OCI-LY1 (cell line): ENCODE measurements around the gene CRYBG2.

Source experiments
- H2AFZ ChIP-seq: fragments of 200-600 bp; sonication (generic), shearing (Covaris generic); 2 replicates; pipeline ENCODE4 v1.6.0; 2014; ENCODE audit warnings: antibody characterized with exemption, mild to moderate bottlenecking, low read length
- H3F3A ChIP-seq: fragments of 200-600 bp; sonication (generic), shearing (Covaris generic); 2 replicates; pipeline ENCODE4 v1.6.0; 2014; ENCODE audit warnings: mild to moderate bottlenecking, antibody characterized with exemption, low read length, moderate library complexity; ENCODE audit not compliant: insufficient read depth
- H3K27ac ChIP-seq: fragments of 200-600 bp; sonication (generic); 2 replicates; pipeline ENCODE4 v1.5.1; 2014; ENCODE audit warnings: low read length, mixed run types, mild to moderate bottlenecking, low read depth; ENCODE audit not compliant: poor library complexity, severe bottlenecking
- H3K27me3 ChIP-seq: fragments of 200-600 bp; sonication (generic); 2 replicates; pipeline ENCODE4 v1.6.0; 2014; ENCODE audit warnings: antibody characterized with exemption, mild to moderate bottlenecking, low read length, moderate library complexity; ENCODE audit not compliant: insufficient read depth
- H3K36me3 ChIP-seq: fragments of 200-600 bp; sonication (generic); 2 replicates; pipeline ENCODE4 v1.6.1; 2014; ENCODE audit warnings: mild to moderate bottlenecking, antibody characterized with exemption, low read length, moderate library complexity, mixed read lengths; ENCODE audit not compliant: insufficient read depth
- H3K4me1 ChIP-seq: fragments of 200-600 bp; sonication (generic); 2 replicates; pipeline ENCODE4 v1.5.1; 2014; ENCODE audit warnings: mild to moderate bottlenecking, low read length, moderate library complexity; ENCODE audit not compliant: insufficient read depth, severe bottlenecking
- H3K4me2 ChIP-seq: fragments of 200-600 bp; sonication (generic), shearing (Covaris generic); 2 replicates; pipeline ENCODE4 v1.6.1; 2014; ENCODE audit warnings: low read length
- H3K4me3 ChIP-seq: fragments of 200-600 bp; sonication (generic); 2 replicates; pipeline ENCODE4 v1.5.1; 2014; ENCODE audit warnings: low read length, low read depth, mild to moderate bottlenecking, mixed read lengths; ENCODE audit not compliant: poor library complexity, severe bottlenecking
- H3K79me2 ChIP-seq: fragments of 200-600 bp; shearing (Covaris generic); 2 replicates; pipeline ENCODE4 v1.6.1; 2016; ENCODE audit warnings: mixed run types, low read length, mixed read lengths; ENCODE audit not compliant: insufficient read depth
- H3K9ac ChIP-seq: fragments of 200-600 bp; sonication (generic), shearing (Covaris generic); 2 replicates; pipeline ENCODE4 v1.6.1; 2014; ENCODE audit warnings: mild to moderate bottlenecking, low read length, mixed read lengths
- H3K9me2 ChIP-seq: fragments of 200-600 bp; sonication (generic), shearing (Covaris generic); 2 replicates; pipeline ENCODE4 v1.6.1; 2014; ENCODE audit warnings: low read depth, mild to moderate bottlenecking, low read length, mixed read lengths
- H3K9me3 ChIP-seq: fragments of 200-600 bp; shearing (Covaris generic); 2 replicates; pipeline ENCODE4 v1.6.1; 2014; ENCODE audit warnings: low read length, mixed read lengths
- H4K20me1 ChIP-seq: fragments of 200-600 bp; sonication (generic), shearing (Covaris generic); 2 replicates; pipeline ENCODE4 v1.6.0; 2016; ENCODE audit warnings: mild to moderate bottlenecking, low read length; ENCODE audit not compliant: insufficient read depth
- EZH2 ChIP-seq: fragments of 200-600 bp; sonication (generic), shearing (Covaris generic); IDR thresholded peaks from 2 replicates; pipeline ENCODE4 v1.8.0; 2017; ENCODE audit warnings: borderline replicate concordance, mixed run types, mild to moderate bottlenecking, antibody characterized with exemption, low read length, moderate library complexity, mixed read lengths
- TF ChIP-seq, protein P1 (sequence below): fragments of 200-600 bp; sonication (generic), shearing (Covaris generic); IDR thresholded peaks from 2 replicates; pipeline ENCODE4 v1.5.1; 2017; ENCODE audit warnings: mild to moderate bottlenecking, antibody characterized with exemption, low read length, moderate library complexity, mixed read lengths

Gene CRYBG2

DNA sequence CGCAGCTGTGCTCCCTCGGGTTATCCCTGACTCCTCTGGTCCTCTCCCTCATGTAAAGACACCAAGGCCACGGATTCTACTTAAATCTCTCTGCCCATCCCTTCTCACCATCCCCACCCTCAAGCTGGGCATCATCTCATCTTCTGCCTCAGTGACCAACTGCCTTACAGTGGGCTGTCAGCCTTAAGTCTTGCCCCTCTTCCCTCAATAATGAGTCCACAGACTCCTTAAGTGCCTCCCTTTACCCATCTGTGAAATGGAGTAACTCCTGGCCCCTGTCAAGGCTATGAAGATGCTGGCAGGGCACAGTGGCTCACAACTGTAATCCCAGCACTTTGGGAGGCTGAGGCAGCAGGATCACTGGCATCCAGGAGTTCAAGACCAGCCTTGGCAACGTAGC lies 62.0 kb downstream of the CRYBG2 start:
- Histone ChIP-seq H3K27me3 (no peaks in the 10 kb centered on the region), H2AFZ (no peak overlapping the region), H3F3A (peaks cover 20% of the 10 kb centered on the region; the same call in 1 of the 2 replicates), H4K20me1 (no peaks in the 10 kb centered on the region), H3K9ac (peak overlapping the region; percentile 77; the same call in 1 of the 2 replicates), H3K36me3 (peaks cover 22% of the 10 kb centered on the region; the same call in 1 of the 2 replicates), H3K27ac (peak overlapping the region; percentile 100), H3K79me2 (no peaks in the 10 kb centered on the region), H3K4me2 (peak overlapping the region; percentile 55; the same call in 1 of the 2 replicates), H3K9me2 (no peaks in the 10 kb centered on the region), H3K9me3 (no peaks in the 10 kb centered on the region), H3K4me3 (no peak overlapping the region), H3K4me1 (peaks cover 56% of the 10 kb centered on the region)
- TF ChIP-seq, protein P1, sequence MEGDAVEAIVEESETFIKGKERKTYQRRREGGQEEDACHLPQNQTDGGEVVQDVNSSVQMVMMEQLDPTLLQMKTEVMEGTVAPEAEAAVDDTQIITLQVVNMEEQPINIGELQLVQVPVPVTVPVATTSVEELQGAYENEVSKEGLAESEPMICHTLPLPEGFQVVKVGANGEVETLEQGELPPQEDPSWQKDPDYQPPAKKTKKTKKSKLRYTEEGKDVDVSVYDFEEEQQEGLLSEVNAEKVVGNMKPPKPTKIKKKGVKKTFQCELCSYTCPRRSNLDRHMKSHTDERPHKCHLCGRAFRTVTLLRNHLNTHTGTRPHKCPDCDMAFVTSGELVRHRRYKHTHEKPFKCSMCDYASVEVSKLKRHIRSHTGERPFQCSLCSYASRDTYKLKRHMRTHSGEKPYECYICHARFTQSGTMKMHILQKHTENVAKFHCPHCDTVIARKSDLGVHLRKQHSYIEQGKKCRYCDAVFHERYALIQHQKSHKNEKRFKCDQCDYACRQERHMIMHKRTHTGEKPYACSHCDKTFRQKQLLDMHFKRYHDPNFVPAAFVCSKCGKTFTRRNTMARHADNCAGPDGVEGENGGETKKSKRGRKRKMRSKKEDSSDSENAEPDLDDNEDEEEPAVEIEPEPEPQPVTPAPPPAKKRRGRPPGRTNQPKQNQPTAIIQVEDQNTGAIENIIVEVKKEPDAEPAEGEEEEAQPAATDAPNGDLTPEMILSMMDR = no peak
- TF ChIP-seq EZH2 = no peak

DNA sequence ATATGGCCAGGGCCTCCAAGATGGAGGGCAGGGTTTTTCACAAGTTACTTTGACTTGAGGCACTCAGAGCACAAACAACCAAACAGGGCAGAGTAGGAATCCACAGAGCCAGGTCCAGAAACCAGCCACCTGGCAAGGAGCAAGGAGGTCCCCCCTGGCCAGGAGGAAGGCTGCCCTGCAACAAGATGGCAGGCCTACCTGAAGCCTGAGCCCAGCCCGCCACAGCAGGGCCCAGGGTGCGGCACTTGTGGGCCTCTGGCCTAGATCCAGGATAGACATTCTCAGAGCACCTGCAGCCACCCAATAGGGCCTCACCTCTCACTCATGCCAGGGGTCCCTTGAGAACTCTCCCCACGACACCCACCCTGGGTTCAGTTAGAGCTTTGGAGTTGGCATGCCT lies 62.5 kb downstream of the CRYBG2 start:
- no peaks in the 10 kb centered on the region for H3K9me2 ChIP-seq
- H3K9ac ChIP-seq = peak overlapping the region; percentile 77
- H3K9me3 ChIP-seq = no peaks in the 10 kb centered on the region
- H3K27me3 ChIP-seq = no peaks in the 10 kb centered on the region
- no peaks in the 10 kb centered on the region for H4K20me1 ChIP-seq
- no peak for TF ChIP-seq EZH2
- H3F3A ChIP-seq = peaks cover 22% of the 10 kb centered on the region; the same call in 1 of the 2 replicates
- peak overlapping the region; percentile 55 for H3K4me2 ChIP-seq
- H3K79me2 ChIP-seq = no peaks in the 10 kb centered on the region
- H3K4me3 ChIP-seq = no peak overlapping the region
- H3K36me3 ChIP-seq = peaks cover 20% of the 10 kb centered on the region; the same call in 1 of the 2 replicates
- H3K4me1 ChIP-seq = peaks cover 61% of the 10 kb centered on the region
- no peak overlapping the region for H2AFZ ChIP-seq
- H3K27ac ChIP-seq = peak overlapping the region; percentile 100

DNA sequence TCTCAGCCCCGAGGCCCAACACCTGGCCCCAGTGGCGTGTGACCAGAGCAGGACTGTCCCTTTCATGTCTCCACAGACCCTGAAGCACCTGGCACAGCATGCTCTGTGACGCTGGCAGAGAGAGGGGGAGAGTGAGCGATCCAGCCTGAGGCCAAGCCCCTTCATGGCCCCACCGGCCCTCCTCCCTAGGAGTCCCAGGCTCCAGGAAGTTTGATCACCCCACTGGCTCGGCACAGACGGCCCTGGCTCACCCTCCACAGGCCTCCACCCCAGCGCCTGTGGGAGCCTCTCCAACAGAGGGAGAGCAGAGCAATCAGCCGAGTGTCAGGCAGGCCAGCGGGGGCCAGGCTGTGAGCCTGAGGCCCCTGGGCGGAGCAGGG lies 63.1 kb downstream of the CRYBG2 start:
- Histone ChIP-seq H3K4me2 (peak overlapping the region; percentile 55), H3K4me1 (peaks cover 66% of the 10 kb centered on the region)
- TF ChIP-seq EZH2 = no peak
- TF ChIP-seq, protein P1 = no peak

More for the DNA sequence above, 63.1 kb downstream of the CRYBG2 start:
- no peaks in the 10 kb centered on the region for H3K9me2 ChIP-seq
- peaks cover 15% of the 10 kb centered on the region; the same call in 1 of the 2 replicates for H3K36me3 ChIP-seq
- H2AFZ ChIP-seq = no peak overlapping the region
- H3K4me3 ChIP-seq = no peak overlapping the region
- peak overlapping the region; percentile 77 for H3K9ac ChIP-seq
- H3K79me2 ChIP-seq = no peaks in the 10 kb centered on the region
- peak overlapping the region; percentile 100 for H3K27ac ChIP-seq
- peaks cover 22% of the 10 kb centered on the region; the same call in 1 of the 2 replicates for H3F3A ChIP-seq
- H3K9me3 ChIP-seq = no peaks in the 10 kb centered on the region
- no peaks in the 10 kb centered on the region for H3K27me3 ChIP-seq
- H4K20me1 ChIP-seq = no peaks in the 10 kb centered on the region
